Skin epidermis (tissue), 12 donors: ENCODE results near the gene OR2W3.

ENCODE experiments used
- H3K27ac ChIP-seq, 21 experiments: fragments of 200-600 bp; sonication (generic) in 11 of 21; one replicate each; pipeline ENCODE4 v1.5.0; 2020; ENCODE audit warnings: mild to moderate bottlenecking in 3 of 21, inconsistent platforms in 2 of 21, moderate library complexity in 2 of 21
- H3K4me3 ChIP-seq, 7 experiments: fragments of 200-600 bp; sonication (generic) in 2 of 7; one replicate each; pipeline ENCODE4 v1.5.0; 2020; ENCODE audit warnings: inconsistent platforms in 2 of 7, mild to moderate bottlenecking in 2 of 7, moderate library complexity in 1 of 7

Gene OR2W3

DNA sequence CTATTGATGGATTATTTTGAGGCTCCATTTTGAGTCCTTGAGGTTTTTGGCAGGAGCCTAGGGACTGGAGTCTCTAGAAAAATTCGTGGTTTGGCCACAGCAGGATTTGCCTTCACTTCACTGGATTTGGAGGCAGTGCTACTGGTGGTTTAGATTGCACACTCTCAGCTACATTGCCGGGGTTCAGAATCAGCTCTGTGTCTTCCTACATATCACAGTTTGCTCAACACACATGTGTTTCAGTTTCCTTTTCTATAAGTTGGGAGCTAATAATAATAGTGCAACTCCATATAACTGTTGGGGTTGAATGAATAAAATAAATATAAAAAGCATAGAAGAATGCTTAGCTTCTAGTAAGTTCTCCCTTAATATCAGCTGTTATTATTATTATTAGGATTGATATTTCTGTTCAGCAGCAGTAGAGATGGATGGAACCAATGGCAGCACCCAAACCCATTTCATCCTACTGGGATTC is at the start of gene OR2W3:
Gene OR2W3 (plus strand): TSS at position 425 of the 475 bp plus-strand sequence. CDS start 0 bp downstream, at position 425.
- H3K4me3 ChIP-seq = no peak within 1 kb of the TSS
- no peak within 1 kb of the TSS for H3K27ac ChIP-seq

GRCh38 chr1:247845693-247846017 is 49.7 kb upstream of the OR2W3 start:
- Histone ChIP-seq H3K4me3 (no peak overlapping the region), H3K27ac (no peak overlapping the region)

DNA sequence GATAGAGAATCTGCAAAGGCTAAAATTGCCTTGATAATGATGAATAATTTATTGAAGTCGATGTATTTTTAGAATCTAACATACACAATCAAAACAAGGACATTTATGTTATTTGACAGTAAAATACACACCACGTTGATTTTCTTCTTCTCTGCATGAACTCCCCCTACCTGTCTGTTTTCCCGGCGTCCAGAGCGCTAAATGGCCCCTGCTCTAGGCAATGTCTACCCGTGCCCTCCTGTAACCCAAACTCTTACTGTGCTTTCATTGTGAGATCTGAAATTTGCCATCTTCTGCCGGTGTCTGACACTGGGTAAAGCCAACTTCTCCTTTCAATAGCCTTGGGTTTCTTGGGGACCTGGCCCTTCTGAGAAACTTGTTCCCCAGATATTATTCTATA is 47.0 kb upstream of the OR2W3 start:
- no peak overlapping the region for H3K4me3 ChIP-seq
- H3K27ac ChIP-seq = no peak overlapping the region

DNA sequence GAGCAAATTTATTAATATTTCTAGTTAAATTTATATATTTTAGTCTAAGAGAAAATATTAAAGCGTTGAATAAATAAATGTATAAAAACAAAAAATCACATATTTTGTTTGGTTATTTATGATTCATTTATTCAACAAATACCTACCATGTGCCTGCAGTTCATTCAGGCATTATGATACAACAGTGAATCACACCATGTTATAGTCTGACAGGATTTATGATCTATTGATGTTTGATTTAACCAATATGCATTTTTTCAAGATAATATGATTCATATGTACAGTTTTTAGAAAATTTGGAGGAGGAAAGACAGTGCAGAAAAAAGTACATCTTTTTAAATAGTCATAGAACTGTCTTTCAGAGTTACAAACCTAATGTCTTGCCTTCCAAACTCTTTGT is 45.8 kb upstream of the OR2W3 start:
- Histone ChIP-seq H3K27ac (no peak overlapping the region), H3K4me3 (no peak overlapping the region)

- H3K27ac ChIP-seq = no peak overlapping the region
- H3K4me3 ChIP-seq = no peak overlapping the region
Measured at GRCh38 chr1:247854899-247855545, 40.4 kb upstream of the OR2W3 start.

GRCh38 chr1:247855911-247856310 is 39.5 kb upstream of the OR2W3 start:
- no peak overlapping the region for H3K27ac ChIP-seq
- H3K4me3 ChIP-seq = no peak overlapping the region

DNA sequence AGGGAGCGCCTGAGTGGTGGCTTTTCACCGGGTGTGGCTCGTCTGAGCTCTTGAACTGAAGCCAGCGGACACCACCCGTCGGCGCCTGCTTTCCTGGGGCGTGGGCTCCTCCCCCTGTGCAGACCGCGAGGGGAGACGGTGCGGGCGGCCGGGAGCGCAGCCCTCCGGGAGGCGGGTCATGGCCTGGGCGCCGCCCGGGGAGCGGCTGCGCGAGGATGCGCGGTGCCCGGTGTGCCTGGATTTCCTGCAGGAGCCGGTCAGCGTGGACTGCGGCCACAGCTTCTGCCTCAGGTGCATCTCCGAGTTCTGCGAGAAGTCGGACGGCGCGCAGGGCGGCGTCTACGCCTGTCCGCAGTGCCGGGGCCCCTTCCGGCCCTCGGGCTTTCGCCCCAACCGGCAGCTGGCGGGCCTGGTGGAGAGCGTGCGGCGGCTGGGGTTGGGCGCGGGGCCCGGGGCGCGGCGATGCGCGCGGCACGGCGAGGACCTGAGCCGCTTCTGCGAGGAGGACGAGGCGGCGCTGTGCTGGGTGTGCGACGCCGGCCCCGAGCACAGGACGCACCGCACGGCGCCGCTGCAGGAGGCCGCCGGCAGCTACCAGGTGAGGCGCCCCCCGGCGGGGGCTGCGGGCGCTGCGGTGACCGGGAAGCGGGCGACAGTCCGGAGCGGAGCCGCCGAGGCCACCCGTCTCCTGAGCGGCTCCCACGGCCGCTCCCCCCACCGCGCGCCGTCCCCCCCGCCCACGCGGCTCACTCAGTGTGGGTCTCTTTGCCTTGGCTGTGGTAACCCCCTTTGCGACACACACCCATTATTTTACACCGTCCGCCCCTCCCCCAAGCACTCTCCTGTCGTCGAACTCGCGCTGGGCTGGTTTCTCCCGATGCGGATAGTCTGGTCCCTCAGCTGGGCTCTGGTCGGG is 38.1 kb upstream of the OR2W3 start, which contains the start of gene TRIM58:
Gene TRIM58 (plus strand): TSS at position 119 of the 916 bp plus-strand sequence. CDS start 60 bp downstream, at position 179.
- Histone ChIP-seq H3K27ac (no peak within 1 kb of the TSS), H3K4me3 (peak within 1 kb of the TSS; percentile 25 to 53 (median 48))

DNA sequence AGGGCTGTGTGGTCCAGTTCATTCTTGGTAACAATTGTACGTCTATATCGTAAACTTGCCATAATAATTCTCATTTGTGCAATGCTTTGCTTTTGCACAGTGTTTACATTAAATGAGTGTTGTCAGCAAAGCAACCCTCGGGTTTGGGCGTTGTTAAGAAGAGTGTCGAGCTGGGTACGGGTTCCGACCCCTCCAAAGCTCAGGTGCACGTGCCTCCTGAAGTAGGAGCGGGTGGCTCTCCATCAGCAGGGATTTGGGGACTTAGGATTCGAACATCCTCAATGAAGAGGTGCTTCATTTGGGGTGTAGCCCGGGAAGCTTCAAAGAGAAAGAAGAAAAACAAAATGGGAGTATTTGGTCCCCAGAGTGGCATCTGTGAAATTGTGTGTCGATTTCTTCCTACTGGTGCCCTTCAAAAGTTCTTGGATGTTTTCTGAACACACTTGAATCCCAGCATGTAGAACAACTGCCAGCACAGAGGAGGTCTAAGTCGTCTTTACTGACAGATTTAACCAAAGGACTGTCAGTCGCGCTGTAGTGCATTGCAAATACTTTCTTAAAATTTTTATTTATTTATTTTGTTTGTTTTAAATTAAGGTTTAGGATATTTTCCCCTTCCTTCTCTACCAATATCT is 37.3 kb upstream of the OR2W3 start:
- Histone ChIP-seq H3K4me3 (peak overlapping the region in 5 of 7 experiments; percentile 36 to 53 (median 48)), H3K27ac (no peak overlapping the region)

DNA sequence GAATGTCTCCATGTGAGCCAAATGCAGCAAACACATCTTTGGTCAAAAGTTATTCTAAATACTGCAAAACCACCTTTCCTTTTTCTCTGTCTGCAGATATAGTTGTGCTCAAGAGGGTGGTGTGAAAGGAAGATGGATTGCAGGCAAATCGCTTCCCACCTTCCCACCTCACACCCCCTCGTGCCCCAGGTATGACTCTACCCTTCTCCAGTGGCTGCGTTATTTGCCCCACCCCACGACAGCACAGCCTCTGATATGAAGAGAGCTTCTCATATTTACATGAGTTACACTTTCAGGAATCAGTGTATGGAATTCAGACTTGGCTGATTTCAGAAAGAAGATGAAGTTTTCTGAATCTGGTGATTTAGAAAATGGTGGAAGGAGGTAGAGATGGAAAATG is 32.6 kb upstream of the OR2W3 start:
- no peak overlapping the region for H3K4me3 ChIP-seq
- H3K27ac ChIP-seq = no peak overlapping the region

DNA sequence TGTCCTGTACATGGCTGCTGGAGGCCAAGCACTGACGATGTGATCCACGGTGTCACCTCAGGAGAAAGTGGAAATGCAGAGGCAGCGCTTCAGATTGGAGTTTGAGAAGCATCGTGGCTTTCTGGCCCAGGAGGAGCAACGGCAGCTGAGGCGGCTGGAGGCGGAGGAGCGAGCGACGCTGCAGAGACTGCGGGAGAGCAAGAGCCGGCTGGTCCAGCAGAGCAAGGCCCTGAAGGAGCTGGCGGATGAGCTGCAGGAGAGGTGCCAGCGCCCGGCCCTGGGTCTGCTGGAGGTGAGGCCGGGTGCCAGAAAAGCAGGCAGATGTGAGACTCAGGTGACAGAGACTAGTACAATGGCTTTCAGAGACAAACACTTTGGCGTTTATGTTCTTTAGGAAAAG is 30.7 kb upstream of the OR2W3 start:
- Histone ChIP-seq H3K27ac (no peak overlapping the region), H3K4me3 (no peak overlapping the region)

GRCh38 chr1:247865416-247865815 is 30.0 kb upstream of the OR2W3 start:
- no peak overlapping the region for H3K27ac ChIP-seq
- H3K4me3 ChIP-seq = no peak overlapping the region

DNA sequence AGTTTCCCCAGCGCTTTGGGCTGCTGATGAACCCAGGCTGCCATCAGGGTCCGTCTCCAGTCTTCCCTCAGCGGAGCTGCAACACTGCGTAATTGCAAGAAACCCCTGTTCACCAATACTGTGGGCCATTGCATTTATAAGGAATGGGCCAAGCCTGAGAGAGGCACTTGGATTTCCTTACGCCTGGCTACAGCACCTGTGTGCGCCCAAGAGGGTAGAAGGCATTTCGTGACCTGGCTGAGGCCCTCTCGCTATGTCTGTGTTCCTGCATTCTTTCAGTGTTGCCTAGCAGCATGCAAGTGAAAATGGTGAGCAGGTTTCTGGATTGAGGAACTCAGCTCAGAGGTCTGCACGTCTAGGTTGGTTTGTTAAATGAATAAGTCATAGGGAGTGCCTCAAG is 12.0 kb upstream of the OR2W3 start:
- H3K4me3 ChIP-seq = no peak overlapping the region
- H3K27ac ChIP-seq = no peak overlapping the region

DNA sequence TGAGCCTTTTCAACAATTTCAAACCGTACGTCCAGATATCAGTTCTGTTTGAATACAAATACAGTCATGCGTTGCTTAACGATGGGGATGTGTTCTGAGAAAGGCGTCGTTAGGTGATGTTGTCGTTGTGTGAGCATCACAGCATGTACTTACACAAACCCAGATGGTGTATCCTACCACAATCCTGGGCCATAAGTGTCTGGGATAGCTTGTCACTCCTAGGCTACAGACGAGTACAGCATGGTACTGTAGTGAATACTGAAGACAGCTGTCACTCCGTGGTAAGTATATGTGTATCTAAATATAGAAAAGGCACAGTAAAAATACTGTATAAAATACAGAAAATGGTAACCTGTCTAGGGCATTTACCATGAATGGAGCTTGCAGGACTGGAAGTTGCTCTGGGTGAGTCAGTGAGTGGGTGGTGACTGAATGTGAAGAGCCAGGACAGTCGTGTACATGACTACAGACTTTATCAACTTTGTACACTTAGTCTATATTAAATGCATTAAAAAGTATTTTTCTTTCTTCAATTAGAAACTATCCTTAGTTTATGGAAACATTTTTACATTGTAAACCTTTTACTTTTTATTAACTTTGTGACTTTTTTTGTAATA is 10.5 kb upstream of the OR2W3 start:
- Histone ChIP-seq H3K27ac (no peak overlapping the region), H3K4me3 (no peak overlapping the region)

GRCh38 chr1:247895976-247896375 is 589 bp downstream of the OR2W3 start:
- Histone ChIP-seq H3K4me3 (no peak overlapping the region), H3K27ac (no peak overlapping the region)

DNA sequence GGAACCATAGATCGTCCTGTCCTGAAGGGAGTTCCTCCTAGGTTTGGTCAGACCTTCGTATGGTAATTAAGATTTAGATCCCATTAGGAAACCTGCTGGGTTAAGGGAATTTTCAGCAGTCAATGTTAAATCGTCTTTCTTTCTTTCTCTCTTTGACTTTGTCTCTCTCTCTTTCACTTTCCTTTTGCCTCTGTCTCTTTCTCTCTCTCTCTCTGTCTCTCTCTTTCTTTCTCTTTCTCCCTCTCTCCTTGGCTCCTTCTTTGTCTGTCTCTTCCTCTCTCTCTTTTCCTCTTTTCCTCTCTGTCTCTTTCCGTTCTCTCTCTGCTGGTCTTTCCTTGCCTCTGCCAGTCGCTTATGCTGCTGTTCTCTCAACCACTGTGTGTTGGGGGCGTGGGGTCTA is 8.7 kb downstream of the OR2W3 start:
- no peak overlapping the region for H3K27ac ChIP-seq

DNA sequence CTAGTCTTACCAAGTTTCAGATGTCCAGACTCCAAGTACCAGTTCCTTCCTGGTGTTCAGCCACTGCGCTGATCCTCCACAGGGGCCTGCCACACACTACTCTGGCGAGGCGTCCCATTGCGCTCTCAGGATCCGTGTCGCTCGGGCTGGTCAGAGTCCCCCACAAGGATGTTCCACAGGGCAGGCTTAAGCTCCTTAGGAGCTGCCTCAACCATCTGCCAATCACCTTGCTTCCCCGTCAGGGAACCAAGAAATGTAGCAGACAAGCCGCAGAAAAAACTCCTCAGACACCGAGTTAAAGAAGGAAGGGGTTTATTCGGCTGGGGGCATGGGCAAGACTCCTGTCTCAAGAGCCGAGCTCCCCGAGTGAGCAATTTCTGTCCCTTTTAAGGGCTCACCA is 9.8 kb downstream of the OR2W3 start:
- no peak overlapping the region for H3K4me3 ChIP-seq

More for the DNA sequence above, 8.7 kb downstream of the OR2W3 start:
- no peak overlapping the region for H3K4me3 ChIP-seq

GRCh38 chr1:247905910-247906503 is 10.6 kb downstream of the OR2W3 start:
- H3K4me3 ChIP-seq = peak overlapping the region in 4 of 7 experiments; percentile 0 to 23 (median 7)
- H3K27ac ChIP-seq = no peak overlapping the region

More for the DNA sequence above, 9.8 kb downstream of the OR2W3 start:
- no peak overlapping the region for H3K27ac ChIP-seq

DNA sequence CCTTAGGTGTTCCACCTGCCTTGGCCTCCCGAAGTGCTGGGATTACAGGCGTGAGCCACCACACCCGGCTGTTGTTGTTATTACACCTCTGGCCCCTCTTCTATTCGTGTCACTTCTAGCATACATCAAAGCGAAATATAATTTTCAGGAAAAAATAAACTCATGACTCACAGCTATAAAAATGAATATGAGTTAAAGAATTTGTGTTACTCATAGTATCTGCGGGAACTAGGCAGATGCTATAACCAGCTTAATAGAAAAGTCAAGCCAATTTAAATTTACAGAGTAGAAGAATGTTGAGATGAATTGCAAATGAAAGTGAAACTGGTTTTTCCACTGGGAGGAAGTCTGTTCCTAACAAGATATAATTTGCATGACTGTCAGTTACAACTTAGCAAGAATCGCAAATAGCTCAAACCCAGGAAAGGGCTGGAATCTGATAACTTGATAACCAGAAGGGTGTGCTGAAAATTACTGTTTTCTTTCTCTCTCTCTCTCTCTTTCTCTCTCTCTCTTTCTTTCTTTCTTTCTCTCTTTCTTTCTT is 11.2 kb downstream of the OR2W3 start:
- peak overlapping the region in 4 of 7 experiments; percentile 0 to 23 (median 7) for H3K4me3 ChIP-seq
- H3K27ac ChIP-seq = no peak overlapping the region

DNA sequence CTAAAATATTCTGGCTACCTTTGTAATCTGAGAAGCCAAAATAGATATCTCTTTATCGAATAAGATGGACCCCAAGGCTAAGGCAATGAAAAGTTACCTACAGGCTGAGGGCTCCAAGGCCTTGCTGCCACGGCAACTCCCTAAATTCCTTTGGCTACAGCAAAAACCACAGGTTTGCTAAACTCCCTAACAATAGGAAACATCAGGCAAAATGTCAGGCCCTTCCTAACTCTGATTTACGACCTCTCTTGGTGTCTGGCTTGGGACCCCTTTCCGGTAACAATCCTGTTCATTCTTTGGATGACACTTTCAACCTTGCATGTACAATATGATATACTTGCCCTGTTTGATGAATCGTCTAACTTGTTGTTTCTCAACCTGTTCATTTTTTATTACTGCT is 13.4 kb downstream of the OR2W3 start:
- no peak overlapping the region for H3K4me3 ChIP-seq
- no peak overlapping the region for H3K27ac ChIP-seq
